ENCODE measurements around the gene GALNT12.

Gene GALNT12

DNA sequence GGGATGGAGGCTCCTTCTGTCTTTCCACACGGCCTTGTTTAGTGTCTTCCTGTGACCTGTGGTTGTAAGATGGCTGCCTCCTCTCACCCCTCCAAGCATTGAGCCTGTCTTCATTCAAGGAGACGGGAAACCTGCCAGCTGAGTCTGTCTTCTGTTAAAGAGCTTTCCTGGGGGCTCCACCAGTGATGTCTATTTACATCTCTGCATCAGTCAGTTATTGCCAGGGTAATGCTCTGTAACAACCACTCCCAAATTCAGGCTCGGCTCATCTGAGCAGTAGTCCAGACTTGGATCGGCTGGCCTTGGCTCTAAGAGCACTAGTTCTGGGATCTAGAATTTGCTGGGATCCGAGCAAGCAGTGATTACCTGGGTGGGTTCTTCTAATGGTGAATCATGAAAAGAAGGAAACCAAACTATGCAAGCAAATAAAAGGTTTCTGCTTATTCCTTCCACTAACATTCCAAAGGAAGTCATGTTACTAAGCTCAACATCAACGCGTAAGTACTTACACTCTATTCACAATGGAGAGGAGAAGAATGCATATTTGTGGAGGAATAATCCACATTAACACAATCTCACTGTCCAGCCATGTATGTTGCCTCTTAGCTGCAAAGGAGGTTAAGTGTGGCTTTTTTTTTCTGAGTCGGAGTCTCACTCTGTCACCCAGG lies 61.7 kb downstream of the GALNT12 start:
- TF ChIP-seq SPI1 (IDR thresholded peaks at IDR 0.05; ENCODE audit: low read depth, low read length) (no peak), PAX5 (IDR thresholded peaks at IDR 0.05; ENCODE audit: insufficient read depth, low read length, severe bottlenecking) (no peak), TAF1 (IDR thresholded peaks at IDR 0.05; ENCODE audit: low read depth, low read length) (no peak), POLR2AphosphoS5 (IDR thresholded peaks at IDR 0.05; ENCODE audit: low read depth, low read length) (no peak), POU2F2 (IDR thresholded peaks at IDR 0.05; ENCODE audit: low read depth, low read length) (no peak), POLR2A (IDR thresholded peaks at IDR 0.05; ENCODE audit: low read depth, low read length) (no peak)
- DNase-seq (ENCODE audit: insufficient read length, low spot score) (no peak), FAIRE-seq (no peak)

- FAIRE-seq (no peak), DNase-seq (ENCODE audit: insufficient read length, low spot score) (no peak)
- TF ChIP-seq POU2F2 (IDR thresholded peaks at IDR 0.05; ENCODE audit: low read depth, low read length) (no peak), TAF1 (IDR thresholded peaks at IDR 0.05; ENCODE audit: low read depth, low read length) (no peak), POLR2AphosphoS5 (IDR thresholded peaks at IDR 0.05; ENCODE audit: low read depth, low read length) (no peak), SPI1 (IDR thresholded peaks at IDR 0.05; ENCODE audit: low read depth, low read length) (no peak)
These were observed 62.4 kb downstream of the GALNT12 start for GRCh38 chr9:98869866-98870265.

DNA sequence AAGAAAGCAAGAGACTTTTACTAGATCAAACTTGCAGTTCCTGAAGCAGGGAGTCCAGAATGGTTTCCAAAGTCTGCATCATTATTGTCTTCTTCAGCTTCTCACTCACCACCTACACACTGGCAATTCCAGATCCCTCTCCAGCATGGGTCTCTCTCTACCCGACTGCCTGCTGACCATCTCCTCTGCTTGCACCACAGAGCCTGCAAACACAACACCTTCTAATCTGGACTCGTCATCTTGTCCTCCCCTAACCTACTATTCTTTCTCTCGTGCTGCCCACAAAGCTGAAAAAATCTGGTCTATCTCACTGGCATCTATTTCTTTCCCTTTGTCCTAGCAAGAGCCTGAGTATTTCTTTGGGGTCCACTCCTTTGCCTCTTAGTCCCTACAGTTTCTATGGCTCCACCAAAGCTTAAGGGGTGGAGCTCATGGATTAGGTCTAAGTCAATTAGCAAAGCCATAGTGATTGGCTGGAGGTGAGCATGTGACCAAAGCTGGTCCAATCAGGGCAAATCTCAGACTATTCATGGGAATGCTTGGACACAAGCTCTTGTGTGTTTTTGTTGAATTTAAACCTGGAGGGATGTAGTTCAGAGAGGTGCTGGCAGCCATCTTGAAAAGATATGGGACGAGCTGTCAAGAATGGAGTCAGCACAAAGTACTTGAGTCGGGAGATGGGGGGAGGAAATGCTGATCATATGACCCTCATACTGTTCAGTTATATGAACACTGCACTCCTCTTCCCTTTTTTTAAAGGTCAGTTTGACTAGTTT lies 63.5 kb downstream of the GALNT12 start:
- no peak for FAIRE-seq
- DNase-seq (ENCODE audit: insufficient read length, low spot score), result no peak
- TF ChIP-seq PAX5 (IDR thresholded peaks at IDR 0.05; ENCODE audit: insufficient read depth, low read length, severe bottlenecking) (no peak), POLR2A (IDR thresholded peaks at IDR 0.05; ENCODE audit: low read depth, low read length) (no peak), POLR2AphosphoS5 (IDR thresholded peaks at IDR 0.05; ENCODE audit: low read depth, low read length) (no peak), POU2F2 (IDR thresholded peaks at IDR 0.05; ENCODE audit: low read depth, low read length) (no peak), SPI1 (IDR thresholded peaks at IDR 0.05; ENCODE audit: low read depth, low read length) (no peak), TAF1 (IDR thresholded peaks at IDR 0.05; ENCODE audit: low read depth, low read length) (no peak)

- FAIRE-seq (no peak), DNase-seq (ENCODE audit: insufficient read length, low spot score) (no peak)
- TF ChIP-seq SPI1 (IDR thresholded peaks at IDR 0.05; ENCODE audit: low read depth, low read length), result no peak
- no peak for TF ChIP-seq POLR2A (IDR thresholded peaks at IDR 0.05; ENCODE audit: low read depth, low read length)
- no peak for TF ChIP-seq POU2F2 (IDR thresholded peaks at IDR 0.05; ENCODE audit: low read depth, low read length)
- TF ChIP-seq POLR2AphosphoS5 (IDR thresholded peaks at IDR 0.05; ENCODE audit: low read depth, low read length), result no peak
- TF ChIP-seq TAF1 (IDR thresholded peaks at IDR 0.05; ENCODE audit: low read depth, low read length), result no peak
- no peak for TF ChIP-seq PAX5 (IDR thresholded peaks at IDR 0.05; ENCODE audit: insufficient read depth, low read length, severe bottlenecking)
These were observed 64.1 kb downstream of the GALNT12 start for GRCh38 chr9:98871558-98872065.

GRCh38 chr9:98873526-98873925 lies 66.1 kb downstream of the GALNT12 start:
- no peak for DNase-seq (ENCODE audit: insufficient read length, low spot score)
- no peak for TF ChIP-seq POU2F2 (IDR thresholded peaks at IDR 0.05; ENCODE audit: low read depth, low read length)
- TF ChIP-seq PAX5 (IDR thresholded peaks at IDR 0.05; ENCODE audit: insufficient read depth, low read length, severe bottlenecking), result no peak
- FAIRE-seq, result no peak

DNA sequence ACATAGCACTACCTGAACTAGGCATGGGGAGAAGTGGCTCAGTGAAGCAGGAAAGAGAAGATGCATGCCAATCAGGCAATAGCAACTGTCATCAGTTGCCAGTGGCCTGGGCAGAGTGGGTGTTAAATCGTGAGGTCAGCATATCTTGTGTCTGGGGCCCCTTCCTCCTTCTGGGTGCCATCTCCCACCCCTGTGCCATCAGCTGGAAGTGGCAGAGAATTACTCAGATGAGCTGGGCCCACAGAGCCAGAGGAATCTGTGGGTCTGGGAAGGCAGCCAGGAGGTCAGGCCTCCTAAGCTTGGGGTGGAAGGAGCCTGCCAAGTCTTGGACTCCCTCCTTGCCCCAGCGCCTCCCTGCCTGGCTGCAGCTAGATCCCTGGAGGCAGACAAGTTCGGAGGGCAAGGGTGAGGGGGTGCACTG lies 66.5 kb downstream of the GALNT12 start:
- FAIRE-seq (no peak), DNase-seq (ENCODE audit: insufficient read length, low spot score) (no peak)
- TF ChIP-seq PAX5 (IDR thresholded peaks at IDR 0.05; ENCODE audit: insufficient read depth, low read length, severe bottlenecking) (no peak), TAF1 (IDR thresholded peaks at IDR 0.05; ENCODE audit: low read depth, low read length) (no peak), POLR2A (IDR thresholded peaks at IDR 0.05; ENCODE audit: low read depth, low read length) (no peak), POLR2AphosphoS5 (IDR thresholded peaks at IDR 0.05; ENCODE audit: low read depth, low read length) (no peak), POU2F2 (IDR thresholded peaks at IDR 0.05; ENCODE audit: low read depth, low read length) (no peak), SPI1 (IDR thresholded peaks at IDR 0.05; ENCODE audit: low read depth, low read length) (no peak)

GRCh38 chr9:98874721-98875255 lies 67.3 kb downstream of the GALNT12 start:
- FAIRE-seq (no peak), DNase-seq (ENCODE audit: insufficient read length, low spot score) (no peak)
- no peak for TF ChIP-seq SPI1 (IDR thresholded peaks at IDR 0.05; ENCODE audit: low read depth, low read length)
- TF ChIP-seq POLR2A (IDR thresholded peaks at IDR 0.05; ENCODE audit: low read depth, low read length), result no peak
- TF ChIP-seq POLR2AphosphoS5 (IDR thresholded peaks at IDR 0.05; ENCODE audit: low read depth, low read length), result no peak
- TF ChIP-seq PAX5 (IDR thresholded peaks at IDR 0.05; ENCODE audit: insufficient read depth, low read length, severe bottlenecking), result no peak
- TF ChIP-seq TAF1 (IDR thresholded peaks at IDR 0.05; ENCODE audit: low read depth, low read length), result no peak
- no peak for TF ChIP-seq POU2F2 (IDR thresholded peaks at IDR 0.05; ENCODE audit: low read depth, low read length)

DNA sequence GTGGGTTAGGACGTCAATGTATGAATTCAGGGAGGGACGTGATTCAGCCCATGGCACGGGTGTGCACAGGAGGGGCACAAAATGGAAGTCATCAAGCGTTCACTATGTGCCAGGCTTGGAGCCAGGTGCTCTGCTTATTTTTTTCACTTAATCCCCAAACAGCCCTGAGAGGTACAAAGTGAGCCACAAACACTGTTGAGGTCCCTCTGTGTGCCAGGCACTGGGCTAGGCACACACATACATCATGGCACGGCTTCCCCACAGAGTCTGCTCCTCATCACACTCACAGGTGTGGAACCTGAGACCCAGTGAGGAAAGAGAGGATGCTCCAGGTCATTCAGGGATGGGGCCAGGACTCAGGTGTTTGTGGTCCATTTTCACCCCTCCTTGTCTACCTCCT lies 68.1 kb downstream of the GALNT12 start:
- DNase-seq (ENCODE audit: insufficient read length, low spot score) (no peak), FAIRE-seq (no peak)
- no peak for TF ChIP-seq POU2F2 (IDR thresholded peaks at IDR 0.05; ENCODE audit: low read depth, low read length)

GRCh38 chr9:98877311-98877710 lies 69.8 kb downstream of the GALNT12 start:
- TF ChIP-seq PAX5 (IDR thresholded peaks at IDR 0.05; ENCODE audit: insufficient read depth, low read length, severe bottlenecking) (no peak), POLR2A (IDR thresholded peaks at IDR 0.05; ENCODE audit: low read depth, low read length) (no peak), POU2F2 (IDR thresholded peaks at IDR 0.05; ENCODE audit: low read depth, low read length) (no peak), TAF1 (IDR thresholded peaks at IDR 0.05; ENCODE audit: low read depth, low read length) (no peak), SPI1 (IDR thresholded peaks at IDR 0.05; ENCODE audit: low read depth, low read length) (no peak), POLR2AphosphoS5 (IDR thresholded peaks at IDR 0.05; ENCODE audit: low read depth, low read length) (no peak)
- FAIRE-seq, result no peak
- DNase-seq (ENCODE audit: insufficient read length, low spot score), result no peak
